ENCODE results near the gene ARHGAP24.

ARHGAP24 gene

DNA sequence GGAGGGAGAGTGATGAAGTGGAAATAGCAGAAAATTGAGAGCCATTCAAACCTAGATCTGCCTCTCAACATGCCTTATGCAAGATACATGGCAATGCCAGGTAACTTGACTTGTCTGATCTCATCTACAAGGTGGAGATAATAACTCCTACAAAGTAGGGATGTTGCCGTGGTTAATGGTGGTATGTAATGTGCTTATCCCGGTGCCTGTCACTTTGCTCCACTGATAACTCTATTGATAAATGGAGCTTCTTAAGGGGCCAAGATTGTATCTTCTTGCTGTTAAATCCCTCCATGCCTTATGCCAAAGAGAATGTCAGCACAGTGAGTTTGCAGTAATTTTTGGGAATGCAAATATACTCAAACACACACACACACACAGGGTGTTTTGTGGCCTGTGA lies 529.1 kb downstream of the ARHGAP24 start:
- TF ChIP-seq TAF1 (IDR thresholded peaks at IDR 0.05; ENCODE audit: low read depth) = no peak
- TF ChIP-seq TEAD4 (IDR thresholded peaks at IDR 0.05) = no peak
- TF ChIP-seq TCF12 (IDR thresholded peaks at IDR 0.05; ENCODE audit: low read depth) = no peak
- no peak for TF ChIP-seq CEBPB (IDR thresholded peaks at IDR 0.05)
- TF ChIP-seq, protein P1, sequence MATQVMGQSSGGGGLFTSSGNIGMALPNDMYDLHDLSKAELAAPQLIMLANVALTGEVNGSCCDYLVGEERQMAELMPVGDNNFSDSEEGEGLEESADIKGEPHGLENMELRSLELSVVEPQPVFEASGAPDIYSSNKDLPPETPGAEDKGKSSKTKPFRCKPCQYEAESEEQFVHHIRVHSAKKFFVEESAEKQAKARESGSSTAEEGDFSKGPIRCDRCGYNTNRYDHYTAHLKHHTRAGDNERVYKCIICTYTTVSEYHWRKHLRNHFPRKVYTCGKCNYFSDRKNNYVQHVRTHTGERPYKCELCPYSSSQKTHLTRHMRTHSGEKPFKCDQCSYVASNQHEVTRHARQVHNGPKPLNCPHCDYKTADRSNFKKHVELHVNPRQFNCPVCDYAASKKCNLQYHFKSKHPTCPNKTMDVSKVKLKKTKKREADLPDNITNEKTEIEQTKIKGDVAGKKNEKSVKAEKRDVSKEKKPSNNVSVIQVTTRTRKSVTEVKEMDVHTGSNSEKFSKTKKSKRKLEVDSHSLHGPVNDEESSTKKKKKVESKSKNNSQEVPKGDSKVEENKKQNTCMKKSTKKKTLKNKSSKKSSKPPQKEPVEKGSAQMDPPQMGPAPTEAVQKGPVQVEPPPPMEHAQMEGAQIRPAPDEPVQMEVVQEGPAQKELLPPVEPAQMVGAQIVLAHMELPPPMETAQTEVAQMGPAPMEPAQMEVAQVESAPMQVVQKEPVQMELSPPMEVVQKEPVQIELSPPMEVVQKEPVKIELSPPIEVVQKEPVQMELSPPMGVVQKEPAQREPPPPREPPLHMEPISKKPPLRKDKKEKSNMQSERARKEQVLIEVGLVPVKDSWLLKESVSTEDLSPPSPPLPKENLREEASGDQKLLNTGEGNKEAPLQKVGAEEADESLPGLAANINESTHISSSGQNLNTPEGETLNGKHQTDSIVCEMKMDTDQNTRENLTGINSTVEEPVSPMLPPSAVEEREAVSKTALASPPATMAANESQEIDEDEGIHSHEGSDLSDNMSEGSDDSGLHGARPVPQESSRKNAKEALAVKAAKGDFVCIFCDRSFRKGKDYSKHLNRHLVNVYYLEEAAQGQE (IDR thresholded peaks at IDR 0.05; ENCODE audit: low read depth) = no peak
- TF ChIP-seq FOXM1 (IDR thresholded peaks at IDR 0.05; ENCODE audit: borderline replicate concordance, low read depth) = no peak
- no peak for TF ChIP-seq RAD21 (IDR thresholded peaks at IDR 0.05; ENCODE audit: low read depth)
- TF ChIP-seq, protein P2, sequence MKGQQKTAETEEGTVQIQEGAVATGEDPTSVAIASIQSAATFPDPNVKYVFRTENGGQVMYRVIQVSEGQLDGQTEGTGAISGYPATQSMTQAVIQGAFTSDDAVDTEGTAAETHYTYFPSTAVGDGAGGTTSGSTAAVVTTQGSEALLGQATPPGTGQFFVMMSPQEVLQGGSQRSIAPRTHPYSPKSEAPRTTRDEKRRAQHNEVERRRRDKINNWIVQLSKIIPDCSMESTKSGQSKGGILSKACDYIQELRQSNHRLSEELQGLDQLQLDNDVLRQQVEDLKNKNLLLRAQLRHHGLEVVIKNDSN (IDR thresholded peaks at IDR 0.05) = no peak
- TF ChIP-seq EP300 (IDR thresholded peaks at IDR 0.05; ENCODE audit: borderline replicate concordance) = no peak
- TF ChIP-seq, protein P3, sequence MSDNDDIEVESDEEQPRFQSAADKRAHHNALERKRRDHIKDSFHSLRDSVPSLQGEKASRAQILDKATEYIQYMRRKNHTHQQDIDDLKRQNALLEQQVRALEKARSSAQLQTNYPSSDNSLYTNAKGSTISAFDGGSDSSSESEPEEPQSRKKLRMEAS (IDR thresholded peaks at IDR 0.05) = no peak
- no peak for TF ChIP-seq CREB1 (IDR thresholded peaks at IDR 0.05; ENCODE audit: low read depth)
- no peak for TF ChIP-seq YY1 (IDR thresholded peaks at IDR 0.05; ENCODE audit: low read depth)
- no peak for TF ChIP-seq NFIC (IDR thresholded peaks at IDR 0.05)
- no peak for TF ChIP-seq ZBTB7A (IDR thresholded peaks at IDR 0.05; ENCODE audit: low read depth)
- no peak for TF ChIP-seq EGR1 (IDR thresholded peaks at IDR 0.05)

DNA sequence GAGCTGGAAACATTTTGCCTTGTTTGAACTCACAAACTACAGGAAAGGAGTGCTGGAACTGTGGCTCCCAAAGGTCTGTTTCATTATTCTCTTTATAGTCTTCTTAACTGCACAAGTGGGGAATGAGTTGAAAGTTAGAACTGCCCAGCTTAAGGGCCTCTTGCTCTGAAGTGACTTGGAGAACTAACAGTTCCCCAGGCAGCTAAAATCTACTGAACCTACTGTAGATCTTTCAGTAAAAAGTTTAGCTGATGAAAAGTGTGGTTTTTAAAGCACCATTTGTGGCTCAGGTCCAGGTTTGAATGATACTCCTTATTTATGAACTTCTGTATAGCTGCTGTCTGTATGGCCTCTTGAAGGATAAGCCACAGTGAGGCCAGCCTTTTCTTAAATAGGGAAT lies 531.1 kb downstream of the ARHGAP24 start:
- no peak for TF ChIP-seq ZBTB7A (IDR thresholded peaks at IDR 0.05; ENCODE audit: low read depth)
- TF ChIP-seq CEBPB (IDR thresholded peaks at IDR 0.05) = no peak
- no peak for TF ChIP-seq NFIC (IDR thresholded peaks at IDR 0.05)
- TF ChIP-seq FOXM1 (IDR thresholded peaks at IDR 0.05; ENCODE audit: borderline replicate concordance, low read depth) = no peak
- no peak for TF ChIP-seq RAD21 (IDR thresholded peaks at IDR 0.05; ENCODE audit: low read depth)
- no peak for TF ChIP-seq TEAD4 (IDR thresholded peaks at IDR 0.05)
- no peak for TF ChIP-seq EGR1 (IDR thresholded peaks at IDR 0.05)
- TF ChIP-seq YY1 (IDR thresholded peaks at IDR 0.05; ENCODE audit: low read depth) = no peak
- TF ChIP-seq, protein P1 (IDR thresholded peaks at IDR 0.05; ENCODE audit: low read depth) = no peak
- TF ChIP-seq, protein P2 (IDR thresholded peaks at IDR 0.05) = no peak
- TF ChIP-seq, protein P3 (IDR thresholded peaks at IDR 0.05) = no peak
- TF ChIP-seq TAF1 (IDR thresholded peaks at IDR 0.05; ENCODE audit: low read depth) = no peak
- TF ChIP-seq EP300 (IDR thresholded peaks at IDR 0.05; ENCODE audit: borderline replicate concordance) = no peak
- no peak for TF ChIP-seq CREB1 (IDR thresholded peaks at IDR 0.05; ENCODE audit: low read depth)
- TF ChIP-seq TCF12 (IDR thresholded peaks at IDR 0.05; ENCODE audit: low read depth) = no peak

DNA sequence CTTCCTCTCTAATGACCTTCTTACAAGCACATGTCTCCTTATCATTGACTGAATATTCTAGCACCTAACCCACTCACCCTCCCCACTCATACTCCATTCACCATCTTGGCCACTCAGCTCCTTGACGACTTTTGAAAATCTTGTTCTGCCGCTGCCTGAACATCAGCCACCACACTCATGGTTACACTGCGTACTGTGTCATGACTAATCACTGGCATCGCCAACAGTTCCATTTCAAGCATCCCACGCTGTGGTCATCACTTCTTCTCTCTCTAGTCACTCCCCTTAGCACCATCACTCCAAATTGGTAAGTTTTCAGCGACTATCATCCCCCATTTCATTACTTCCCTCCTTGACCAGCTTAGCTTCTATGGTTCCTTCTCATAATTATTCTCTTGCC lies 532.1 kb downstream of the ARHGAP24 start:
- TF ChIP-seq CREB1 (IDR thresholded peaks at IDR 0.05; ENCODE audit: low read depth) (no peak), EGR1 (IDR thresholded peaks at IDR 0.05) (no peak), CEBPB (IDR thresholded peaks at IDR 0.05) (no peak), TCF12 (IDR thresholded peaks at IDR 0.05; ENCODE audit: low read depth) (no peak), YY1 (IDR thresholded peaks at IDR 0.05; ENCODE audit: low read depth) (no peak), NFIC (IDR thresholded peaks at IDR 0.05) (no peak), FOXM1 (IDR thresholded peaks at IDR 0.05; ENCODE audit: borderline replicate concordance, low read depth) (no peak), ZBTB7A (IDR thresholded peaks at IDR 0.05; ENCODE audit: low read depth) (no peak), TAF1 (IDR thresholded peaks at IDR 0.05; ENCODE audit: low read depth) (no peak), EP300 (IDR thresholded peaks at IDR 0.05; ENCODE audit: borderline replicate concordance) (no peak), TEAD4 (IDR thresholded peaks at IDR 0.05) (no peak), RAD21 (IDR thresholded peaks at IDR 0.05; ENCODE audit: low read depth) (no peak)
- TF ChIP-seq, protein P3 (IDR thresholded peaks at IDR 0.05) = no peak
- TF ChIP-seq, protein P2 (IDR thresholded peaks at IDR 0.05) = no peak
- TF ChIP-seq, protein P1 (IDR thresholded peaks at IDR 0.05; ENCODE audit: low read depth) = no peak
